ENCODE measurements around the gene ATXN1.
"Not testable (repeated sequence)": the region's sequence is repeated elsewhere in the genome, so short reads cannot be mapped to it uniquely, and the experiment has no call there.

Gene ATXN1

DNA sequence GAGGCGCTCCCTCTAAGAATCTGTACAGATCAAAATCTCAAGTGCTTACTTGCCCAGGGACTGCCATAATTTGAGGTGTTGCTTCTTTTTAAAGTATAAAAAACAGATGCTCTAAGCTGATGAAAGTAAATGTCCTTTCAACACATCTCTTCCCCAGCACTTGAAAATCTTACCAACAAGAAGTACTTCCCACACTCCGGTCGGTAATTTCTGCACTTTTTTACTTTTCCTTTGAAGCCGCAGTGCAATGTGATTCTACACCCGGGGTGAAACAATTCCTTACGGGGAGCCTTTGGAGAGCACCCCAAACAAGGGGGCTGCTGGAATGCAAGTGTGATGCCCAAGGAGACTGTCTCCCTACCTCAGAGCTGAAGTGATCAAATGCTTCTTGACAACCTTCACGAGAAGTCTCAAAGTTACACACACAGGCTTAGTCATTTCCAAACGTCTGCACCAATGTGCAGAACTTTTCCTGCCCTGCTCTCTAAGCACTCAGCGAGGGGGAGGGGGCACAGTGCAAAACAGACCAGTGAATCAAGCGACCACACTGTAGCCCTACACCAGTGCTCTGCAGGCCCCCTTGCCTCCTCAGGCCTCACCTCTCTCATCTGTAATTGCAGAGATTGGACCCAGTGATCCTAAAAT, 56.7 kb downstream of the ATXN1 start:
- no peak for DNase-seq

DNA sequence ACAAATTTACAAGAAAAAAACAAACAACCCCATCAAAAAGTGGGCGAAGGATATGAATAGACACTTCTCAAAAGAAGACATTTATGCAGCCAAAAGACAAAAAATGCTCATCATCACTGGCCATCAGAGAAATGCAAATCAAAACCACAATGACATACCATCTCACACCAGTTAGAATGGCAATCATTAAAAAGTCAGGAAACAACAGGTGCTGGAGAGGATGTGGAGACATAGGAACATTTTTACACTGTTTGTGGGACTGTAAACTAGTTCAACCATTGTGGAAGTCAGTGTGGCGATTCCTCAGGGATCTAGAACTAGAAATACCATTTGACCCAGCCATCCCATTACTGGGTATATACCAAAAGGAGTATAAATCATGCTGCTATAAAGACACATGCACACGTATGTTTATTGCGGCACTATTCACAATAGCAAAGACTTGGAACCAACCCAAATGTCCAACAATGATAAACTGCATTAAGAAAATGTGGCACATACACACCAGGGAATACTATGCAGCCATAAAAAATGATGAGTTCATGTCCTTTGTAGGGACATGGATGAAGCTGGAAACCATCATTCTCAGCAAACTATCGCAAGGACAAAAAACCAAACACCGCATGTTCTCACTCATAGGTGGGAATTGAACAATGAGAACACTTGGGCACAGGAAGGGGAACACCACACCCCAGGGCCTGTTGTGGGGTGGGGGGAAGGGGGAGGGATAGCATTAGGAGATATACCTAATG, 58.5 kb downstream of the ATXN1 start:
- DNase-seq: not testable (repeated sequence)

DNA sequence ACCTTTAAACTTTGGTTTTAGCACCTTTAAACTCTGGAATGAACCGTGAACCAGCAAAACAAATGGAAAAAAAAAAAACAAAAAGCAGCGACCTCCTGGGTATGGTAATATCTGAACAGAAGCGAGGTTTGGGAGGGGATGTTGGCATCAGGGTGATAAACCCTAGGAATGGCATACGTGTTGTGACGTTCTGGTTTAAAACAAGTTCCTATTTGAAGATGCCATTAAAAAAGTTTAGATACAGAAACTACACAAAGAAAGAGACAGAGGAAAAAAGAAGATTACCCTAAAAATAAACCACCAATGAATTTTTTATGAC, 60.4 kb downstream of the ATXN1 start:
- DNase-seq: no peak

DNA sequence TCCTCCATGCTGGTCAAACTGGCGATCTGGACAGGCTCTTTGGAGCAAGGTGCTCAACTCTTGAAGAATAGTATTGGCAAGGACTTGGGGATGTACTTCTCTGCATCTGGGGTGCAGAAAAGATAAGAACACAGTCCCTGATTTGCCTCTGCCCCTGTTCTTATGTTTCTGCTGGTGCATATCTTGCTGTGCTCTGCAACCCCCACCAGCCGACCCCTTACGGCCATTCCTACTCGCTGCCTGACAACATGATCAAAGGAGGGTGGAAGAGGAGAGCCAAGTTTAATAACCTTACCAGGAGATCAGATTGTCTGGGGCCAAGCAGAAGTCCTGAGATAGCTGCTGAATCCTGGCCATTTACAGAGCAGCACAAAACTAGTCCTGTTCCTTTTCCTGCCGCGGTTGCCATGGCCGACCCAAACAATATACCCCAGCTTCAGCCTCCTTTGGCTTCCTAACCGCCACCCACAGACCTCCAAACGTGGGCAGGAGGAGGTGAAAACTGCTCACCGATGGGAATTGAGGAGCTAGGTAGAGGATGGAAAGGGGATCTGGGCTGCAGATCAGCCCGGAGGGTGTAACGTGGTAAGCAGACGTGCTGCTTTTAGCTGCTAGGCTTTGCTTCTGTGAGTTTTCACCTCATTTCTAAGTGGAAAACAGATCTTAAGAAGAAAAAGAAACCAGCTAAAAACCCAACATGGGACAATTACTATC, 60.9 kb downstream of the ATXN1 start:
- DNase-seq: peak in 11 of 58 donors; percentile 2 to 44 (median 19)

DNA sequence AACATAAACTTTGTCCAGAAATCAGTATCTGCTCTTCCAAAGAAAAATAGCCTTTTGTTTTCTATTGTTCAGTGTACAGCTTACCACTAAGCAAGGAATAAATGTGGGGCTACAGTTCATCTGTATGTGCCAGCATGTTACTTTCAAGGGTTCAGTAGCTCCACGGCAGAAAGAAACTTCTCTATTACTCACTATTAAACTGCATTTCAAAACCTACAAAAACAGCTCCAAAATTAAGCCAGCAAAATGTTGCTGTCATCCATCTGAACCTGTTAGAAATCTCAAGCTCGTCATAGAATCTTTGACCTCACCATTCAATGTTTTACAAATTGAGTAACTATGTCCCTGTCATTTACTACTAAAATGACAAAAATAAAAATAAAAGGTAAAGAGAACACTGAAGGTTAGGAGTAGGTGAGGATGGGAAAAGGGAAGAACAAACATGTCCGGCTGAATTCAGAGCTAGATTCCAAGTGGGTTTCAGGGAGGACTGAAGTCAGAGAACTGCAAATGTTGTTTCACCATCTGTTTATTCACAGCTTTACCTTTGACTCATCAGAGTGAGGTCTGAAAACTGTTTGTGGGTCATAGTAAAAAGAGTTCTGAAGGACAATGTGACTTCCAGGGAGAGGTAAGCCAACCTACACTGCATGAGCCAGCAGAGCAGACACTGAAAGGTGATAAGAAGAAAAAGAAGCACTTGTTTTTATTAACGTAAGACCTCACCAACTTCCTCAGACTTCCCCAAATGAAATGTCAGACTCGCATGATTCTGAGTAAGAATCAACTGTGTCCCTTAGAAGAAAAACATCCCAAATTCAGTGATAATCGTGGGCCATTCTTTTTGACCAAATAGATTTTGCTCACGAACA, 62.0 kb downstream of the ATXN1 start:
- DNase-seq: no peak

DNA sequence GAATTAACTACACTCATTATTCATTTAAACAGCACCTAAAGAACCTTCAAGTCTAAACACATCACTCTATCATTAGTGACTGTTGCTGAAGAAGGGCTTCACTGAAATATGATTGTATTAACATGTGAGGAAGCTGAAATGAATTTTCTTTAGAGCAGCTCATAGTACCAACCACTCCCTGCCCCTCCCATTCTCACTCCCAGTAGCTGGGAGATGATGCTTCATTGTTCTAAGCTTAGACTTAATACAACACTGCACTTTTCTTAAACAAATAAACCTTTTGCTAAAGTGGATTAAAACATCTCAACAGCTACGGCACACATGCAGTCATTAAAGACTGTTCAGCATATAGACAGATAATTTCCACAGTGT, 63.1 kb downstream of the ATXN1 start:
- DNase-seq: no peak

DNA sequence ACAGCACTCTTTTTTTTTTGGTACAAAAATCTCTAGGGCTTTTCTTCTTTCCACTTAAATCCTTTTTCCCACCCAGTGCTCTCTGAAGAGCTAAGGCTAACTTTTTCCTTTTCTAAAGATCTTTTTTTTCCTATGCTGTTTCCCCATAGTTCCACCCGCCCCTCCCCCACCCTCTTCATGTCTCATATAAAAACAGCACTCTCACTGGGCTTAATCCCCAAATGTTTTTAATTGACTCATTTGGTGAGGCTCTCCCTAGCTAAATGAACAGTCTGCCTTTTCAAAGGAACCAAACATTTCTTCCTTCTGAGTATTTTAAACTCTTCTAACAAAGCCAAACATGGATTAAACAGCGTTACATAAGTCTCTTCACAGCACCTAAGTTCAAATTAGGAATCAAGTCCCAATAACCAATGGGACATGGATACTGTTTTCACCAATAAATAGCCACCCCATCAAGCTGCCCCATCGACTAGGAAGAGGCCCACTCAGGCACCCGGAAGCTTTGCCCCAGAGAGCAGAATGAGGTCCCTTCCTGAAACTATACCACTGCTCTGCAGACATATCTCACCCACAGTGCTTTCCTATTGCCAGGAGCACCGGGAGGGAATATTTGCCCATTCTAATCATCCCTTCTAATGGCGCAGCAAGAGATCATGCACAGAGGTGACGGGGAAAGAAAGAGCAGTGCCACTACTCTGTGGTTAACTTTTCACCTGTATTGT, 63.7 kb downstream of the ATXN1 start:
- DNase-seq: no peak

DNA sequence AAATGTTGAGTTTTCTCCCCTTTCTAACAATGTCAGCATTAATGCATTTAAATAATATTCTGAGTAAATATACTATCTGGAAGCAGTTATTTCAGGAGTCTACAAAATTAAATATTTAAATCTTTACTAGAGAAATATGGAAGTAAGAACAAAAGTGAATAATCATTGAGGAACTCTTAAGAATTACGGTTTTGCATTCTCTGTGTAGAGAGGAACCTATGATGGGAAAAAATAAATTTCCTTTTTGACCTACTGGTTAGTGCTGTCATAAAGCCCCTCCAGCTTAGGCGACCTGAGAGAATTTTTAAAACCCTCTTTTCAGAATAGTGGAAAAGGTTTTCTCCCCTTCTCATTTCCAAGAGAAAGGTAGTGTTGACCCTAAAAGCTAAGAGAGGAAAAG, 64.8 kb downstream of the ATXN1 start:
- DNase-seq: no peak

DNA sequence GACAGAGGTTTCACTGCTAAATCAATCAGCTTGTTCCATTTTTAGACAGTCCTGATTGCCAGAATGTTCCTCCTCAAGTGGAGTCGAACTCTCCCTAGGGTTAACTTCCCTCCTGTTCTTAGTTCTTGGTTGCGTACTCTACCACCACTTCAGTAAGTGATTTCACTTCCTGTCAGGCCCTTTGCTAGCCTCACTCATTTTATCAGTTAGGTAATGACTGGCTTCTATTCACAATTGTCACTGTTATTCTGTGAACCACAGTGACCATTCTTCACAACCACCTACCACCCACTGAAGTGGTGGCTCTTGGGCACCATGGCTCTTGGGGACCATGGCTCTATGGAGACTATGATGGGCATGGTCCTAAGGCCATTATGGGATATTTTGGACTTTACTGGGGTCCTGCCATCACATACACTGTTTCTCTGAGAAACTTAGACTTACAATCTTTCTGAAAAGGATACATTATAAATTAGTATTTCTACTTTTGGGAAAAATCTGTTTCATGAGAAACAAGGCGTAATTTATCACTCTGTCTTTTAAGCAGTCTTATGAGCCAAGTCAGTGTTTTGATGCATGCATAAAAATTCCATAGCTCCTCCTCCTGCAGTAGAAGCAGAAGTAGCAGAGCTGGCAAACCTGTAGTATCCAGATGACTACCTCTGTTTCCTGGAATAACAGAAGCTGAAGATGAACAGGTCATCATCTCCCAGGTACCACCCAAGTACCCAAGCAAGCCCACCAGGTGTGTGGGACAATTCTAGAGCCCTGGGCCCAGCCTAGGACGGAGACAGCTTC, 66.3 kb downstream of the ATXN1 start:
- no peak for DNase-seq

DNA sequence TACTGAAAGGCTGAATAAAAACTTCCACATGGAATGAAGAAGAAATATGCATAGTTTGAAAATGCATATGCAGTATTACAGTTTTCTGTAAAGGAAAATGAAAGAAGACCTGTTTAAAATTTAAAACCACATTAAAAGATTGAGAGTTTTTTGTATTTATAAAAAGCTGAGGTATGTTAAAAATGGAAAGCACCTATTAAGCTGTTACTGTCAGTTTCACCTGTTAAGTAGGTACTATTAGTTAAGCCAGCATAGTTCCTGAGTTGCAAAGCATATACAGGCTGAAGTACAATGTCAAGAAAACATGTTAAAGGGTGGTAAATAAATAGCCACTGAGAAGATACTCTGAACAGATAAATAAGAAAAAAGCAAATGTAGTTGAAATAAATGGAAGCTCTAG, 69.9 kb downstream of the ATXN1 start:
- DNase-seq: no peak

DNA sequence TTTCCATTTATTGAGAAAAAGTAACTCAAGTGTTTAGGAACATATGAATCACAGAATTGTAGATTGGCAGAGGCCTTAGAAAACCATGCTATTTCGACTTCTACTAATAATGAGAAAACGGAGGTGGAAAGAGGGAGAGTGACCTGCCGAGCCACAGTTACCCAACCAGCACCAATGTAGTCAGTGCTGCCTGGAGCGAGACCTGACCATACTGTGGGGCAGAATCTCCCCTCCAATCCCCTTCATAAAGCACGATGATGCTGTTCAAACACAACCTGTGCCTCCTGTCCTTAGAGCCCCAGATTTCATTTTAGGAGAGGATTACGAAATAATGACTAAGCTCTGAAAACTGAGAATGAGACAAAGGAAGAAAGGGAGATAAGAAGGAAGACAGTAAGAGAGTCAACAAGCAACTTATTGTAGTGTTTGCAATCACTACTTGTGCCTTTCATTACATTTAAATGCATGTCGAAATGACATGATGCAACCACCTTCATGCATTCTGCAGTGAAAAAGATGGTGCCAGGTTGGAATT, 70.6 kb downstream of the ATXN1 start:
- DNase-seq: no peak

DNA sequence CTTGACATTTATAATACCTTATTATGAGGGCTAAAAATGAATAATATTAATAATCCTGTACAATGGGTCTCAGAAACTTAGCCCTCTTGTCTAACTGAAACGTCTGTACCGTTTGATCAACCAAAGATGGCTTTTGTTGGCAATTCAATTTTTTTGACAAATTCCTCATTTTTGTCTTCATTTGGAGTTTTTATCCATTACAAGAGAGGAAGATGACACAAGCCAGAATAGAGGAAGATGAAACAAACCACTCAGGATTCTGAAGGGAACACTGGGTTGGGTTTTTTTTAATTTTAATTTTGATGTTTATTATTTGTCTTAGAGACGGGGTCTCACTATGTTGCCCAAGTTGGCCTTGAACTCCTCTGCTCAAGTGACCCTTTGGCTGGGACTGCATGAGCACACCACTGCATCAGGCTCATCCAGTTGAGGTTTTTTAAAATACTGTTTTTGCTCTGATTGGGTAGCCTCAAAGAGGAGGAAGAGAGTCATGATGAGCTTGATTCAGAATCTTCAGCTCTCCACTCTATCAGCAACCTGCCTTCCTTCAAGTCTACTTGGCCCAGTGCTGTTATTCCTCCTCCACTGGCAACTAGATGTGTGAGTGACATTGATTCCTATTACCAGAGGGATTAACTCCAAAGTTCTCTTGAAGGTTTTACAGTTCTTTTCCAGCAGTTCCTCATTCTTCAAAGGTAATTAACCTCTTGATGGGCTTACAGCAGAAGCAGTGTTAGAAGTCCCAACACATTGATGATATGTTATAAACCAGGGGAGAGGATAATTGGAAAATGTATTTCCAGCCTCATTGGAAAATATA, 71.3 kb downstream of the ATXN1 start:
- DNase-seq: no peak

DNA sequence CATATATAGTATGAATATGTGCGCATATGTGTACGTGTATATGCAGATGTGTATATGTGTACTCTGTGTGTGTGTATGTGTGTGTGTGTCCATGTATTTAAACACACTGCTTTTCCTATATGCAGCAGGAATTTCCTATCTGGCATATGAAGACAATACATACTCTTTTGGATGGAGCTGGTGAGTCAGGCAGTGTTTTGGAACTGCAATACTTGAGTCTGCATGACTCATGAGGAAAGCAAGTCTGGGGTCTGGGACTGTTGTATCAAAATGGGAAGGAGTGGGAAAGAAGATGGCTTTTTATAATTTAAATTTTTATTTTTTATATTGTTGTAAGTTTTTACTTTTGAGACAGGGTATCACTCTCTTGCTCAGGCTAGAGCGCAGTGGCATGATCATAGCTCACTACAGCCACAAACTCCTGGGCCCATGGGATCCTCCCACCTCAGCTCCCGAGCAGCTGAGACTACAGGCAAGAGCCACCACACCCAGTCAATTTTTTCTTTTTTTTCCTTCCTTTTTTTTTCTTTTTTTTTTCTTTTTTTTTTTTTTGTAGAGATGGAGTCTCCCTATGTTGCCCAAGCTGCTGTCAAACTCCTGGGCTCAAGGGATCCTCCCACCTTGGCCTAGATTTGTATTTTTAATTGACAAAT, 72.2 kb downstream of the ATXN1 start:
- no peak for DNase-seq

DNA sequence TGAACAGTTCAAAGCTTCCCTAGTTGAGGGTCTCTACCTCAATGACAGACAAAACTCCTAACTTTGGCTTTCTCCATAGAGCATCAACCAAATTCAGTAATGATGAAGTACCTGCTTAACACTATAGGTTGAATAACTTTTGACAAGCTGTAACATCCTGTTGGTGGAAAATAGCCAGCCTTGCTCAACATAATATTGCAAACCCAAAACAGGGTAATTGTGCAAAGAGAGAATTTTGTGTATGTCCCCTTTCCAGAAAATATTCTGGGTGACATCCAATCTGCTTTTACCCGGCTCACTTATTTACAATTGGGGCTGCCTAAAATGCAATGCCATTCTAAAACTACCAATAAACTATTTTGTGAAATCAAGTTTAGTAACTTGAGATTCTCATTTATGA, 72.8 kb downstream of the ATXN1 start:
- no peak for DNase-seq

DNA sequence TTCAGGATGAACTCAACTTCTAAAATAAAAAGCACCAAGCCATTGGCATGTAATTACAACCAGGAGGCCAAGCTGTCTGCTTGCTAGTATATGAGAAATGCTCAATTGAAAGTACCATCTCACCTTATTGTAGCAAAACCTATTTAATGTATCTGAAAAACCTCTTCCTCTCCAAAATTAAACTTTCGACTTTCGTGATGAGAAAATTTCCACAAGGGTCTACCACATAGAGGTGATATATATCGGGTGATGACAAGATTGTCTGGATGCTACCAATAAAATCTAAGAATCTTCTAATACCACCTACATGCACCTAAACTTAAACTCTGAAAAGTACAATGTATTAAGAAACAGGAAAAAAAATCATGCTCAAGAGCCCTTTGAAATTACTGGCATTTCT, 74.2 kb downstream of the ATXN1 start:
- no peak for DNase-seq

DNA sequence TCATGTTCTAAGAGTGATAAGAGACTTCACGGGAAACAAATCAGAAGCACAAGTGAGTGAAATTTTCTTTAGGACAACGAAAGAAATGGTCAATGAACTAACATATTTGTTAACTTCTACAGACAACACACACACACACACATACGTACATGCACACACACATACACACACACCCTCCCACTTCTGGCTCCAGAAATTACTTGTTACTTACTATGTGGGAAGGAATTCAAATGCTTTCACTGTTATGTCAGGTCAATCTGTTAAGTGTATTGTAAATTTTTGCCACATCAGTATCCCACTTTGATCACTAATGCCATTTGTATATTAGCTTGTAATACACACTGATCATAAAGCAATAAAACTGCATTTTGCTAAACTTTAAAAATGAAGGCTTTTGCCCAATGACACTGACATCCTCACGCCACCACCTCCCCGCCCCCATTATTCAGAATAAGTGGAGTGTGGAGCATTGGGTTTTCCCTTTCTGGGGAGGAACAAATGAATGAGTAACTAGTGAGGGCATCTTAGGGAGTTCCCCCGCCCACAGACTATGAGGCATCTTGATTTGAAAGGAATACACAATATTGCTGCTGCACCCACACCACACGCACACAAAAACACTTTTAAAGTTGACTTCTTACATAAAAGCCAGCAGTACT, 76.2 kb downstream of the ATXN1 start:
- no peak for DNase-seq

DNA sequence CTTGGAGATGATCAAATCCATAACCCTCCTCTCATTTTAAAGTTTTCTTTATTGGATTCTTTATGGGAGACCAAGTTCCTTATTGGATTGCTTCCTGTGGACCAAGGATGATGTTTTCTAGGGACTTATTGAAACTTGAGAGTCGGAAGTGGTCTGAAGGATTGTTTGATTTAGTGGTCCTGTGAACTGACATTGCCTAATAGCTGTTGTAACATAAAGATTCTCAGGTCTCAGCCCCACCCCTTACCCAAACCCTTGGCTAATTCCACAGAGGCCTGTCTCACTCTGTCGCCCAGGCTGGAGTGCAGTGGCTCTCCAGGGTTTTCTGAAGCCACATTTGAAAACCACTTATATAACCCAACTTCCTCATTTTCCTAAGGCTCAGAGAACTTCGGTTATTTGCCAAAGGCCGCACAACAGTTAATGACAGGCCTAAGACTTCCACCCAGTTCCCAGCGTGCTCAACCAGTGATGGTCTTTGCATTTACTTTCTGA, 77.0 kb downstream of the ATXN1 start:
- DNase-seq: no peak

Data from anterior cingulate cortex (tissue), 58 donors.